H1 (cell line): ENCODE measurements around the gene ESPNL. TPM values are rescaled to one million over a fixed set of nuclear protein-coding genes. Genes with fewer than 3 reads are reported as not detected.

Source experiments
- CTCF ChIA-PET: fragments of 300-600 bp; sonication (Branson Sonifier 250); formaldehyde crosslinking; loops from one replicate; lab custom pipeline; 2021; ENCODE audit not compliant: partially characterized antibody; lab: Charles Lee
- POLR2A ChIA-PET: fragments of 300-600 bp; sonication (Branson Sonifier 250); formaldehyde crosslinking; loops from one replicate; lab custom pipeline; 2021; ENCODE audit warnings: inconsistent platforms; ENCODE audit not compliant: partially characterized antibody; lab: Charles Lee
- DNase-seq, 2 experiments: peaks; one replicate each; pipeline versions ENCODE4 v3.0.0 to v3.0.0-alpha.2; 2010 to 2022; ENCODE audit warnings: low spot score in 2 of 2, low read depth in 1 of 2, mixed read lengths in 1 of 2
- FAIRE-seq: peaks from 2 replicates; lab custom pipeline; 2011; peaks lifted over from hg19 to GRCh38; lab: Jason Lieb, UNC
- H2AFZ ChIP-seq: 2 replicates; pipeline ENCODE4 v1.8.1; 2012; ENCODE audit warnings: low read length, inconsistent platforms
- H2AK5ac ChIP-seq: 2 replicates; pipeline ENCODE4 v1.6.1; 2013; ENCODE audit warnings: low read depth, low read length
- H2BK120ac ChIP-seq: replicated peaks from 2 replicates; pipeline ENCODE3; 2013; ENCODE audit warnings: low read depth, low read length, inconsistent platforms
- H2BK12ac ChIP-seq: 2 replicates; pipeline ENCODE4 v1.6.1; 2013; ENCODE audit warnings: low read depth, low read length
- H2BK15ac ChIP-seq: 2 replicates; pipeline ENCODE4 v1.6.1; 2013; ENCODE audit warnings: low read length
- H2BK20ac ChIP-seq: 2 replicates; pipeline ENCODE4 v1.6.1; 2013; ENCODE audit warnings: low read length
- H2BK5ac ChIP-seq: 2 replicates; pipeline ENCODE4 v1.6.1; 2013; ENCODE audit warnings: low read depth, low read length
- H3K14ac ChIP-seq: 2 replicates; pipeline ENCODE4 v1.6.1; 2013; ENCODE audit warnings: inconsistent platforms; ENCODE audit not compliant: insufficient read length
- H3K18ac ChIP-seq: 2 replicates; pipeline ENCODE4 v1.6.1; 2013; ENCODE audit warnings: low read length; ENCODE audit errors: extremely low read depth
- H3K23ac ChIP-seq: 2 replicates; pipeline ENCODE4 v1.6.1; 2013; ENCODE audit warnings: inconsistent platforms; ENCODE audit not compliant: insufficient read length
- H3K23me2 ChIP-seq: 2 replicates; pipeline ENCODE4 v1.6.1; 2013; ENCODE audit warnings: low read depth, low read length
- H3K27ac ChIP-seq: 2 replicates; pipeline ENCODE4 v1.6.1; 2011; ENCODE audit warnings: low read depth, low read length, inconsistent platforms
- H3K27me3 ChIP-seq, 4 experiments: replicated peaks in 1 of 4; 1 replicate in 1 of 4; 2 replicates in 3 of 4; pipeline versions ENCODE4 v1.6.1 to v1.8.1; 2011 to 2013; ENCODE audit warnings: low read length in 3 of 4, mild to moderate bottlenecking in 3 of 4, inconsistent platforms in 2 of 4, mixed read lengths in 2 of 4, moderate library complexity in 1 of 4; ENCODE audit not compliant: control insufficient read depth in 3 of 4, insufficient read depth in 3 of 4; ENCODE audit errors: extremely low read depth in 1 of 4
- H3K36me3 ChIP-seq, 4 experiments: 2 replicates each; pipeline versions ENCODE4 v1.6.1 to v1.8.1; 2011 to 2013; ENCODE audit warnings: mild to moderate bottlenecking in 4 of 4, low read length in 3 of 4, moderate library complexity in 2 of 4, control low read depth in 1 of 4, inconsistent platforms in 1 of 4; ENCODE audit not compliant: insufficient read depth in 4 of 4, control insufficient read depth in 2 of 4
- H3K4ac ChIP-seq: replicated peaks from 2 replicates; pipeline ENCODE3; 2013; ENCODE audit warnings: low read length, low read depth, mixed read lengths, inconsistent platforms; ENCODE audit not compliant: insufficient read length
- H3K4me1 ChIP-seq, 4 experiments: replicated peaks in 1 of 4; 1 replicate in 1 of 4; 2 replicates in 3 of 4; pipeline versions ENCODE4 v1.6.1 to v1.8.1; 2011 to 2013; ENCODE audit warnings: low read length in 3 of 4, inconsistent platforms in 2 of 4, mixed read lengths in 1 of 4; ENCODE audit not compliant: insufficient read depth in 4 of 4, control insufficient read depth in 3 of 4
- H3K4me2 ChIP-seq, 2 experiments: 2 replicates each; pipeline versions ENCODE4 v1.6.1 to v1.8.1; 2011 to 2013; ENCODE audit warnings: low read depth in 2 of 2, low read length in 2 of 2, control low read depth in 1 of 2, inconsistent platforms in 1 of 2, mild to moderate bottlenecking in 1 of 2; ENCODE audit not compliant: insufficient read depth in 1 of 2
- H3K4me3 ChIP-seq, 4 experiments: fragments of 200-600, 300-600 bp in 1 of 4; sonication (generic), shearing (Covaris generic), sonication (Bioruptor Twin) in 1 of 4; 2 replicates each; pipeline versions ENCODE4 v1.5.1 to v1.8.1; 2011 to 2016; ENCODE audit warnings: low read length in 4 of 4, low read depth in 3 of 4, control low read depth in 2 of 4, inconsistent platforms in 2 of 4, mild to moderate bottlenecking in 2 of 4, mixed read lengths in 1 of 4, moderate library complexity in 1 of 4; ENCODE audit not compliant: insufficient read depth in 2 of 4; ENCODE audit errors: extremely low read depth in 1 of 4
- H3K56ac ChIP-seq: replicated peaks from 2 replicates; pipeline ENCODE3; 2013; ENCODE audit warnings: low read depth, mild to moderate bottlenecking, mixed read lengths, low read length, inconsistent platforms; ENCODE audit not compliant: insufficient read length
- H3K79me1 ChIP-seq: 2 replicates; pipeline ENCODE4 v1.6.1; 2013; ENCODE audit warnings: low read depth, low read length, control low read depth
- H3K79me2 ChIP-seq, 2 experiments: 2 replicates each; pipeline versions ENCODE4 v1.6.1 to v1.8.1; 2012 to 2013; ENCODE audit warnings: low read length in 2 of 2, mild to moderate bottlenecking in 2 of 2, inconsistent platforms in 1 of 2; ENCODE audit not compliant: insufficient read depth in 2 of 2, control insufficient read depth in 1 of 2
- H3K9ac ChIP-seq, 4 experiments: replicated peaks in 1 of 4; 1 replicate in 1 of 4; 2 replicates in 3 of 4; pipeline versions ENCODE4 v1.6.1 to v1.8.1; 2011 to 2013; ENCODE audit warnings: low read depth in 3 of 4, low read length in 3 of 4, control low read depth in 2 of 4, mild to moderate bottlenecking in 2 of 4, moderate library complexity in 2 of 4, inconsistent platforms in 1 of 4; ENCODE audit errors: extremely low read depth in 1 of 4
- H3K9me3 ChIP-seq, 2 experiments: 2 replicates each; pipeline versions ENCODE4 v1.6.1 to v1.8.1; 2012 to 2013; ENCODE audit warnings: mild to moderate bottlenecking in 2 of 2, moderate library complexity in 2 of 2, control low read depth in 1 of 2, inconsistent platforms in 1 of 2, low read depth in 1 of 2, low read length in 1 of 2, mixed read lengths in 1 of 2; ENCODE audit not compliant: insufficient read depth in 2 of 2
- H4K20me1 ChIP-seq, 2 experiments: replicated peaks in 1 of 2; 2 replicates each; pipeline versions ENCODE3 to v1.8.1; 2011 to 2013; ENCODE audit warnings: inconsistent platforms in 2 of 2, low read length in 2 of 2, mild to moderate bottlenecking in 1 of 2; ENCODE audit not compliant: insufficient read depth in 2 of 2, control insufficient read depth in 1 of 2
- H4K5ac ChIP-seq: 2 replicates; pipeline ENCODE4 v1.6.1; 2013; ENCODE audit warnings: low read length, low read depth, mixed read lengths, inconsistent platforms; ENCODE audit not compliant: insufficient read length
- H4K8ac ChIP-seq: 2 replicates; pipeline ENCODE4 v1.8.0; 2013; ENCODE audit warnings: mild to moderate bottlenecking, moderate library complexity, low read length, inconsistent platforms; ENCODE audit not compliant: insufficient read depth; ENCODE audit errors: extremely low read depth
- H4K91ac ChIP-seq: replicated peaks from 2 replicates; pipeline ENCODE3; 2013; ENCODE audit warnings: low read length, mixed read lengths, inconsistent platforms; ENCODE audit not compliant: insufficient read length
- TAF1 ChIP-seq: IDR thresholded peaks from 2 replicates; pipeline ENCODE4 v1.6.1; 2011; ENCODE audit warnings: mild to moderate bottlenecking, low read depth, low read length
- WGBS, 2 experiments: shearing (Covaris generic) in 1 of 2; methylation state at CpG; one replicate each; pipeline versions ENCODE4 v1.1.6 to v1.1.7; 2013 to 2015; ENCODE audit warnings: low lambda C conversion rate in 2 of 2, mixed read lengths in 2 of 2, inconsistent platforms in 1 of 2, low coverage in 1 of 2, missing lambda C conversion rate in 1 of 2; ENCODE audit not compliant: insufficient replicate concordance in 2 of 2, insufficient coverage in 1 of 2, insufficient read length in 1 of 2; ENCODE audit errors: extremely low coverage in 1 of 2, missing lambda C conversion rate in 1 of 2; 5-methylcytosine and 5-hydroxymethylcytosine counted together
- polyA plus RNA-seq, 7 experiments: library from polyadenylated mRNA; depleted of rRNA in 3 of 7; stranded (reverse) in 5 of 7; unstranded in 2 of 7; fragments of >200 nt in 5 of 7; fragments of 200-250 nt in 2 of 7; gene quantifications; 1 replicate in 5 of 7; 2 replicates in 1 of 7; 4 replicates in 1 of 7; pipeline versions ENCODE4 v1.2.1 to v1.2.3, GENCODE V29; 2011 to 2013; ENCODE audit warnings: missing spikeins in 2 of 7, mixed read lengths in 2 of 7
- total RNA-seq: library from RNA; stranded (reverse); fragmentation: NEBNext Ultra II Directional; extraction: Animal tissue kit (Norgen Biotek cat#: 25700); gene quantifications from 2 replicates; pipeline ENCODE4 v1.2.1, GENCODE V29; 2021

Gene ESPNL
- total and polyA plus RNA-seq, 2 of the 8 experiments (the other 6 are each of a cell fraction or from before 2014, with no cell fraction given), result 0.68 to 1.3 TPM

DNA sequence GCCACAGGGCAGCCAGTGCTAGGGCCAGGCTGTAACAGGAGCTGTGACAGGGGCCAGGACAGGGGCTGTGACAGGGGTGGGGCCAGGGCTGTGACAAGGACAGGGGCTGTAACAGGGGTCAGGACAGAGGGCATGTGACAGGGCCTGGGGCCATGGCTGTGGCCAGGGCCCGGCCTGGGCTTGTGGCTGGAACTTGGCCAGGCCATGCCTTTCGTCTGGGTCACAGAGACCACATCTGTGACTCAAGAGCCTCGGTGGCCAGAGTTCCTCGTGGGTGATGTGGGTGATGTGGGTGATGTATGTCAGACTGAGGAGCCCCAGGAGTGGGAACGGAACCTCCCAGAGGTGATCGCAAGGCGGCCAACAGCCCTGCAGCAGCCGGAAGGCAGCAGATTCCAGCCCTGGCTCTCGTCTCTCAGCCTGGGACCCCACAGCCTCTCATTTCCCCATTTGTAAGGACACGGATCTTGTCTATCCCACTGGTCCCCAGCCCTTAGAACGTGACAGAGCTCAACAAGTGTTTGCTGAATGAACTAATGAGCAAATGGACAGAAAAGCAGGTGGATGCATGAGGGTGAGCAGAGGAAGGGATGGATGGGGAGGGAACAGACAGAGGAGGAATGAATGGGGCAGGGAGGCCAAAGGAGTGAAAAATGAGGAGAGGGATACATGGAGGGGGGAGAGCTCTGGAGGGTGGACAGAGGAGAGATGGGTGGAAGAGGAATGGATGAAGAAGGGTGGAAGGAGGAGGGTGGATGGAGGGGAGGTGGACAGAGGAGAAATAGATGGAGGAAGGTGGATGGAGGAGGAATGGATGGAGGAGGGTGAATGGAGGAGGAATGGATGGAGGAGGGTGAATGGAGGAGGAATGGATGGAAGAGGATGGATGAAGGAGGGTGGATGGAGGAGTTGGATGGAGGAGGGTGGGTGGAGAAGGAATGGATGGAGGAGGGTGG is 17.3 kb downstream of the ESPNL start:
- no peak overlapping the region for H3K18ac ChIP-seq
- H3K9ac ChIP-seq, result no peak overlapping the region
- no peak overlapping the region for H3K14ac ChIP-seq
- peaks cover 14% of the 10 kb centered on the region; the same call in 1 of the 2 replicates for H3K23me2 ChIP-seq
- no peaks in the 10 kb centered on the region for H3K36me3 ChIP-seq
- no peak overlapping the region for H4K8ac ChIP-seq
- H3K4me2 ChIP-seq, result no peak overlapping the region
- no peak overlapping the region for H2BK12ac ChIP-seq
- no peak overlapping the region for H2AK5ac ChIP-seq
- H3K23ac ChIP-seq, result no peak overlapping the region
- H2BK5ac ChIP-seq, result no peak overlapping the region
- ChIA-PET POLR2A (interaction anchor here (0.9 kb wide), 1 partner anchor 19 kb away, joined by 3 read pairs; no protein-coding TSS in a partner anchor), CTCF (interaction anchor here (0.8 kb wide), 1 partner anchor 34 kb away, joined by 3 read pairs; no protein-coding TSS in a partner anchor)
- H2BK20ac ChIP-seq, result no peak overlapping the region
- peaks cover 0 to 5% of the 10 kb centered on the region in 2 experiments; a peak in 1 of 4 replicates for H3K9me3 ChIP-seq
- H2AFZ ChIP-seq, result no peak overlapping the region
- no peak overlapping the region for H2BK120ac ChIP-seq
- H3K4ac ChIP-seq, result no peak overlapping the region
- H3K27ac ChIP-seq, result no peak overlapping the region
- H2BK15ac ChIP-seq, result no peak overlapping the region
- WGBS, 2 experiments, result 87% methylated on average over 11 of the region's 11 CpGs; no CpG with 5 or more reads in 1 of the 2 experiments
- H3K4me1 ChIP-seq, result peaks cover 0 to 6% (median 2%) of the 10 kb centered on the region in 4 experiments; a peak in 3 of 7 replicates
- H3K4me3 ChIP-seq, result no peak overlapping the region
- H4K5ac ChIP-seq, result no peak overlapping the region
- DNase-seq, result no peak
- no peak for FAIRE-seq
- no peak overlapping the region for H3K56ac ChIP-seq
- no peaks in the 10 kb centered on the region for H3K79me2 ChIP-seq
- H3K27me3 ChIP-seq, result no peaks in the 10 kb centered on the region; a peak in 1 of 7 replicates
- no peak overlapping the region for H4K91ac ChIP-seq
- no peaks in the 10 kb centered on the region for H3K79me1 ChIP-seq
- no peak for TF ChIP-seq TAF1
- H4K20me1 ChIP-seq, result no peaks in the 10 kb centered on the region
